ENCODE measurements around the gene SUN2.

GRCh38 chr22:38770257-38770949 is 14.6 kb upstream of the SUN2 start:
- TF ChIP-seq CTCF (IDR thresholded peaks at IDR 0.05) (no peak), POLR2A (IDR thresholded peaks at IDR 0.05) (no peak)

All from right lobe of liver (tissue), 4 donors.